ENCODE measurements around the gene WDR82. TPM values are rescaled to one million over a fixed set of nuclear protein-coding genes. Genes with fewer than 3 reads are reported as not detected.
"Not testable (repeated sequence)": the region's sequence is repeated elsewhere in the genome, so short reads cannot be mapped to it uniquely, and the experiment has no call there.

Gene WDR82
- total RNA-seq, 1 experiment from 2014 or later: 27.6 TPM

DNA sequence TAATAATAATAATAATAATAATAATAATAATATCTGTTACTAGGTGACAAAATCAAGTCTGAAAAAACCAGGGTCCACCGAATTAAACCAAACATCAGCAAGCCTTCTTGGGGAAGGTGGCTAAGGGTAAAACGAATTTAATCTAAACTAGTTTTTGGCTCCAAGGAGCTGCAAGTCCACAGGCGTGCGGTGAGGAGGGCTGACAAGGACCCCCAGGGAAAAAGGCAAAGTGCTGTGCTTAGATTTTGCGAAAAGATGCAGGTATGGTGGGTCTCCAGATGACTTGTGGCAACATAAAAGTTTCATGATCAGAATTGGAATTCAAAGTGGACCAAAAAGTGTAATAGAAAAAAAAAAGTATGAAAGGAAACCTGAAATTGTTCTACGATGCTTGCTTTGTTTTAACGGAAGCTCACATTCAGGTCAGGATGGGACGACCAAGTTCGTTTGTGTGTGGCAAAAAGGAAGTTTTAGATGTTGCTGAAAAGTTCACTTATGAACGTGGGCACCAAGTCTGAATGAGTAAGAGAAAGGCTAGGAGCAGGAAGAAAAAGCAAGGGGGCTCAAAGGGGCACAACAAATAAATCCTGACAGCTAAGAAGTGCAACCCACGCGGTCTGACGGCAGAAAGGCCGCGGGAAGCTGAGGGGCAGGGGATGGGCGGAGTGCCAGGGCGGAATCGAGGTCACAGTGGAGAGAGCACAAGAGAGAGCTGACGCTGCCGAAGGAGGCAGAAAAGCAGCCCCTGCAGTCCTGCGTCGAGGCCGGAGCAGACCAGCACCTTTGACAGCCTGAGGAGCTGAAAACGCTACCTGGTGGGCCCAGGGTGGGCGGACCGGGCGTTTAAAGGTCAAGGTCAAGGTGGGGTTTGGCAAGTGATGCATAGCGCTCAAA lies 1.1 kb downstream of the WDR82 start:
- H3K4me3 ChIP-seq: peak overlapping the region; percentile 83
- H3K9me3 ChIP-seq: no peaks in the 10 kb centered on the region
- no peaks in the 10 kb centered on the region for H3K27me3 ChIP-seq
- peaks cover 17% of the 10 kb centered on the region for H3K36me3 ChIP-seq
- DNase-seq: peak; percentile 79

DNA sequence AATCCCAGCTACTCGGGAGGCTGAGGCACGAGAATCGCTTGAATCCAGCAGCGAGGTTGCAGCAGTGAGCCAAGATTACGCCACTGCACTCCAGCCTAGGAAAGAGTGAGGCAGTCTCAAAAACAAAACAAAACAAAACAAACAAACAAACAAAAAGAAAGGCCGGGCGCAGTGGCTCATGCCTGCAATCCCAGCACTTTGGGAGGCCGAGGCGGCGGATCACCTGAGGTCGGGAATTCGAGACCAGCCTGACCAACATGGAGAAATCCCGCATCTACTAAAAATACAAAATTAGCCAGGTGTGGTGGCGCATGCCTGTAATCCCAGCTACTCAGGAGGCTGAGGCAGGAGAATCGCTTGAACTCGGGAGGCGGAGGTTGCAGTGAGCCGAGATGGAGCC lies 3.7 kb downstream of the WDR82 start:
- peaks cover 29% of the 10 kb centered on the region for H3K36me3 ChIP-seq
- H3K27me3 ChIP-seq, DNase-seq, H3K9me3 ChIP-seq, H3K4me3 ChIP-seq: not testable (repeated sequence)

DNA sequence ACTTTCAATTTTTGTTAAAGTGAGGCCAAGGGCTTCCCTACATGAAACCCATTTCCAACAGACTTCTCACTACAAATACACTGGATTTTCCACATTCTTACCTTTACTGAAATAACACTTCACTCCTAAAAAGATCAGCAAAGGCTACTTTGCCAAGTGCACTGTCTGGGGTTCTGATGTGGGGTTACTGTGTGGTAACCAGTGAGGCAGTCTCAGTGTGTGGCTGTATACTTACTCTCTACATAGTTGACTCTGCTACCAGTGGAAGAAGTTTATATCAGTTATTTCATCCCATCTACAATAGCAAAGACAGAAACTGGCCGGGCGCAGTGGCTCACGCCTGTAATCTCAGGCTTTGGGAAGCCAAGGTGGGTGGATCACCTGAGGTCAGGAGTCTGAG lies 5.6 kb downstream of the WDR82 start:
- Histone ChIP-seq H3K4me3 (no peak overlapping the region), H3K27me3 (no peaks in the 10 kb centered on the region), H3K9me3 (no peaks in the 10 kb centered on the region), H3K36me3 (peaks cover 41% of the 10 kb centered on the region)
- no peak for DNase-seq

DNA sequence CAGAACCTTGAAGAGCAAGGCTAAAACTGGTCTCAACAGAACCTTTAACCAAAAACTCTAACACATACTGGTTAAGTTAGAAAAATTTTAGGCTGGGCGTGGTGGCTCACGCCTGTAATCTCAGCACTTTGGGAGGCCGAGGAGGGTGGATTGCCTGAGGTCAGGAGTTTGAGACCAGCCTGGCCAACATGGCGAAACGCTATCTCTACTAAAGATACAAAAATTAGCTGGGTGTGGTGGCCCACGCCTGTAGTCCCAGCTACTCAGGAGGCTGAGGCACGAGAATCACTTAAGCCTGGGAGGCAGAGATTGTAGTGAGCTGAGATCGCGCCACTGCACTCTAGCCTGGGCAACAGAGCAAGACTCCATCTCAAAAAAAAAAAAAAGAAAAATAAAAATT lies 6.3 kb downstream of the WDR82 start:
- not testable (repeated sequence) for H3K9me3 ChIP-seq, H3K4me3 ChIP-seq, H3K27me3 ChIP-seq, DNase-seq
- peaks cover 47% of the 10 kb centered on the region for H3K36me3 ChIP-seq

DNA sequence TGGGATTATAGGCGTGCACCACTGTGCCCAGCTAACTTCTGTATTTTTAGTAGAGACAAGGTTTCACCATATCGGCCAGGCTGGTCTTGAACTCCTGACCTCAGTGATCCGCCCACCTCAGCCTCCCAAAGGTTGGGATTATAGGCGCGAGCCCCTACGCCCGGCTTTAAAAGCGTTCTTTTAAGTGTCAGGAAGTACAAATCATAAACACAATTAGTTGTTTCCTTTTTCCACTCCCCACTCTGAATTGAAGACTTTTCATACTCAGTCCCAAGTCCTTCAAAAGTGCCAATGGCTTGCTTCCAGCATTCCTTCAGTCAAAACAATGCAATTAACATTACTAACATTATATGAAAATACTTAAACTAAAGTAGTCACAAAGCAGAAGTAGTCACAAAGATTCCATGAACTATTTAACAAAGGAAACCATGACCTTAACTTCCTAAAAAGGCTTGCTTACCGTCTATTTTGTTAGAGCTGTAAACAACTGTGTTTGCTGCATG lies 8.1 kb downstream of the WDR82 start:
- Histone ChIP-seq H3K9me3 (no peaks in the 10 kb centered on the region), H3K27me3 (no peaks in the 10 kb centered on the region), H3K4me3 (no peak overlapping the region), H3K36me3 (peaks cover 60% of the 10 kb centered on the region)
- no peak for DNase-seq

DNA sequence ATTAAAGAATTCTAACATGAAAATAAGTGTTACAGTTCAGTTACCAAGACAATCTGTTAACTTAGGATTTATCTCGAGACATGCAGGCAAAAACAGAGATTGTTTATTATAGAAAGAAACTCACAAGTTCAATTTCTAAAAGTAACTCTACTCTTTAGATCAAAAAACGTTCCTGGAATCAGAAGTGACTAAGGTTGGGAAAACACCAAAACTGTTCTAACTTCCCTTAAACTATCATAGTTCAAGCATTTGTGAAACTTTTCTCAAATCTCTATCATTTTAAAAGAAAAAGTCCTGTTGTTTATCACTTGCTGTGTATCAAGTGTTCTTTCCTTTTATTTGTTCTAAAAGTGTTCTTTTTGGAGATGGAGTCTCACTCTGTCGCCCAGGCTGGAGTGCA lies 8.7 kb downstream of the WDR82 start:
- H3K4me3 ChIP-seq: no peak overlapping the region
- peaks cover 60% of the 10 kb centered on the region for H3K36me3 ChIP-seq
- H3K27me3 ChIP-seq: no peaks in the 10 kb centered on the region
- no peaks in the 10 kb centered on the region for H3K9me3 ChIP-seq
- DNase-seq: no peak

DNA sequence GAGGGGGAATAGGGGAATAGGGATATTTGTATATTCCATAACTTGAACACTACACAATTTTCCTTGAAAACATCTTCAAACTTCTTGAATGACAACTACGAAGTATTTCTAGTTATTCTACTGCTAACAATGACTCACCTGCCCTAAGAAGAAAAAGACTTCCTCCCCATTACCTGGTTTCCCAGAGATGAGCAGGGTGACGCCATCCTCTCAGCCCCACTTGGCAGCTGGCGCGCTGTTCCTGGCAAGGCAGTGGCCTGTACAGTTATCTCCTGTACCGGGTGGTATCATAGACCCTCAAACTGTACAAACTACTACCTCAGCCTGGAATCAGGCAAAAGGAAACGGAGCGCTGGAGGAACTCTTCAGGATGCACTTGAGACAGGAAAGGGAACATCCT lies 10.4 kb downstream of the WDR82 start:
- Histone ChIP-seq H3K36me3 (peaks cover 60% of the 10 kb centered on the region), H3K27me3 (no peaks in the 10 kb centered on the region), H3K9me3 (no peaks in the 10 kb centered on the region), H3K4me3 (no peak overlapping the region)
- no peak for DNase-seq

DNA sequence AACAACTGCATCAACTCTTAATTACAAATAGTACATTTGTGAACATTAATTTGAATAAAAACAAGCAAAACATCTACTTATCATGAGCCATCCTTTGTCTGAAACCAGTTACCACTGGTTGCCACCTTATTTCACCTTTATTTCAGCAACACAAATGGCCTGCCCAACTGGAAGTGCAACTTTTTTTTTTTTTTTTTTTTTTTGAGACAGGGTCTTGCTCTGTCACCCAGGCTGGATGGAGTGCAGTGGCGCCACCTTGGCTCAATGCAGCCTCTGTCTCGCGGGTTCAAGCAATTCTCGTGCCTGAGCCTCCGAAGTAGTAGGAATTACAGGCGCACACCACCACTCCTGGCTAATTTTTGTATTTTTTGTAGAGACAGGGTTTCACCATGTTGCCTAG lies 13.1 kb downstream of the WDR82 start:
- DNase-seq: no peak
- Histone ChIP-seq H3K4me3 (no peak overlapping the region), H3K36me3 (peaks cover 74% of the 10 kb centered on the region), H3K9me3 (no peaks in the 10 kb centered on the region), H3K27me3 (no peaks in the 10 kb centered on the region)

DNA sequence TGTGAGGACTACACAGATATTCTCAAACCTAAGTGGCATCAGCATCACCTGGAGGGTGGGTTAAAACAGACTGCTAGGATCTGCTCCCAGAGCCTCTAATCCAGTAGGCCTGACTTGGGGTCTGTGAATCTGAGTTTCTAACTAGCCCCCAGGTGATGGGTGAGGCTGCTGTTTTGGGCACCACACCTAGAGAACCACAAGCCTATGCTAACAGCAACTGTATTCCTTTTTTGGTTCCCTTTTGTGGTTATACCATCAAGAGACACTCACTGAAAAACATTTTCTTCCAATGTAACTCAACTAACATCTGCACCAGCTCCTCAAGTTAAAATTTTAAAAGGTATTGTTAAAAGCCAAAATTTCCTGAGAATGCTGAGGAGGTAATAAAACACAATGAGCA lies 16.0 kb downstream of the WDR82 start:
- Histone ChIP-seq H3K9me3 (no peaks in the 10 kb centered on the region), H3K27me3 (no peaks in the 10 kb centered on the region), H3K36me3 (peaks cover 79% of the 10 kb centered on the region), H3K4me3 (no peak overlapping the region)
- no peak for DNase-seq

DNA sequence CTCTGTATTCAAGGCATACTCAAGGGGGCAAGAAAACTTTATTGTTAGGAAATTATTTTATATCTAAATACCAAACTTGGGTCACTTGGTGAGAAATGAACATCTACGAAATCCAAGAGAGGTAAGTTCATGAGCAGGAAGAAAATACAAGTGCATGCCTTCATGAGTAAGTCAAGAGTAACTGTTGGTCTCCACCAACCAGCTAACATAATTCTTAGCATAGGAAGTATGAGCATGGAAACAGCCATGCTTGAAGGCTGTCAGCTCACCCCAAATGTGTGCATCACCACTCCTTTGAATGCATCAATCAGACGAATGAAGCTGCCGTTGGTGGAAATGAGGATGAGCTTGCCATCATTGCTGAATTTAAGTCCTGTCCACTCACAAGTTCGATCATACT lies 19.0 kb downstream of the WDR82 start:
- no peaks in the 10 kb centered on the region for H3K27me3 ChIP-seq
- DNase-seq: no peak
- H3K9me3 ChIP-seq: no peaks in the 10 kb centered on the region
- no peak overlapping the region for H3K4me3 ChIP-seq
- H3K36me3 ChIP-seq: peaks cover 81% of the 10 kb centered on the region

DNA sequence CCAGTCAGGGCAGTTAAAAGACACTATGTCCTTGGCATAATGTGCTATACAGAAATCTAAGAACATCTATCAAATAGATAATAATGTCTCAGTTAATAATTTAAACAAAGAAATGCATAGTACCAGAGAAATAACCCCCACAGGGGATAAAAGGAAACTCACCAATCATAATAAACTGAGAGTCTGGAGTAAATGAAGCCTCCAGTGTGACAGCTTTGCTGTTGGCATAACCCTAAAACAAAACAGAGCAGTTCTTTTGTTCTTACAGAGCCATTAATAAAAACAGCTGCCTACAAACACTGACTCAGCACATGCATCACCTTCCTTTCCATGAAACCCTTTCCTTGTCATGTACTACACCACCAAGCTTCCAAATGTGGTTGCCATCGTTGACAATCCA lies 19.4 kb downstream of the WDR82 start:
- Histone ChIP-seq H3K36me3 (peaks cover 77% of the 10 kb centered on the region), H3K4me3 (no peak overlapping the region), H3K27me3 (no peaks in the 10 kb centered on the region), H3K9me3 (no peaks in the 10 kb centered on the region)
- DNase-seq: no peak

DNA sequence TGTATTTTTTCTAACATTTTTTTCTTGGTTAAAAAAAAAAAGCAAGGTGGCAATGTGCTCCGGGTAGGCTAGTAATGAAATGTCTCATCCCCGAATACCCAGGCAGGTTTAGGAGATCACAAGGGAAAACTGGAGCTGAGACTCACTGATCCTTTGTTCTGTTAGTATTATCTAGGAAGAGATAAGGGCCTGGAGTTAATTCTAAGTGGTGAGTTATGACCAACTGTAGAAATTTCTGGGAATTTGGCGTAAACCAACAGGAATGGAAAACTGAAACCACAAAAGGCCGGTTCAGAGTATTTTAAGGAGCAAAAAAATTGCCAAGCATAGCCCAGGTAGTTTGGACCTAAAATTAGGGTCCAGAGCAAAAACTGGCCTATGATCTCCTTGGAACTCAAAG lies 20.5 kb downstream of the WDR82 start:
- Histone ChIP-seq H3K36me3 (peaks cover 76% of the 10 kb centered on the region), H3K9me3 (no peaks in the 10 kb centered on the region), H3K4me3 (no peak overlapping the region), H3K27me3 (no peaks in the 10 kb centered on the region)
- no peak for DNase-seq

DNA sequence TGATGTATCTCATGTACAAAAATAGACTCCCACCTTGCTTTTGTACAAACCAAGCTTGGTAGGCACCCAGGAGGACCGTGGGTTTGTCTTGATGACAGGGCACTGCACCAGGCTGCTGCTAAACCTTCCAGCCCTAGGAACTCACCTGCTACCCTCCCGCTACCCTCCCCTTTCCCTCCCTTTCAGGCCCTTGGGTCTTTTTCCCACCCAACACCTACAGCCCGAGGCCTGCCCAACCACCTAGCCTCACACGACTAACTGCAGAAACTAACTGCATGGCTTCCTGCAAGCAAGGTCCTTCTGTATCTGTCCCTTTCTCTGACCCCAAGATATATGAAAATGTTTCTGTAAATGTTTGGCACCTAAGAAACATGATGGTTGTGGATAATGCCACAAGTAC lies 21.8 kb downstream of the WDR82 start:
- no peak for DNase-seq

DNA sequence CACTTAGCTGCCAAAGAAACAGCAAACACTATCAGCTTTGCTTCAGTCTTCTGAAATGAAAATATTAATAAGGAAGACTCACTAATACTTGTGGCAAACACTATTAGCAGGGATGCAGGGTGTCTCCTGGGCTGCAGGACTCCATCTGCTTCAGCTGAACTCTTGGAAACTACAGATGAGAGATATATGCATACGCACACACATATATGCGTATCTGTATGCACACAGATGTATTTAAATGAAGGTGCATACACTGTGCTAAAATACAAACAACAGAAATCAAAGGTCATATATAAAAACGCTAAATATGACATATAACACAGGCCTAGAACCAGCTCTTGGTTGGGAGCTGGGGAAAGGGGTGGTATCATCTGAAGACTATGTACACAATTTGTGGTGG lies 22.3 kb downstream of the WDR82 start:
- Histone ChIP-seq H3K36me3 (peaks cover 64% of the 10 kb centered on the region), H3K4me3 (no peak overlapping the region), H3K27me3 (no peaks in the 10 kb centered on the region), H3K9me3 (no peaks in the 10 kb centered on the region)
- no peak for DNase-seq

More for the DNA sequence above, 21.8 kb downstream of the WDR82 start:
- H3K9me3 ChIP-seq: no peaks in the 10 kb centered on the region
- no peak overlapping the region for H3K4me3 ChIP-seq
- H3K36me3 ChIP-seq: peaks cover 67% of the 10 kb centered on the region
- no peaks in the 10 kb centered on the region for H3K27me3 ChIP-seq

DNA sequence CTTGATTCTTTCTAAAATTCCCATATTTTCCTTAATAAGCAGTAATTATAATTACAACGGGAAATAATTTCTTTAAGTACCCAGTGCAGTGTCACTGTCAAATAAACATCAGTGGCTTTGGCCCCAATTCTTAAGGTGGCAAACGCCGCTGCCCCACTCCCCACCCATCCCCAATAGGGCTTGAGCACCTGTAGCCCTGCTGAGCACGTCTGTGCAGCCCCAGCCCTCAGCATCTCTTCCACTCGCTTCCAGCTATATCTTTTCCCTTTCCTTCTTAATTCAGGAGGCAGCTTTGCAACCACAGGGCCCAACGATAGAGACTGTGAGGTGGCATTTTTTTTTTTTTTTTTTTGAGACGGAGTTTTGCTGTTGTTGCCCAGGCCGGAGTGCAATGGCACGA lies 23.8 kb downstream of the WDR82 start:
- DNase-seq: no peak
- H3K4me3 ChIP-seq: no peak overlapping the region
- H3K27me3 ChIP-seq: no peaks in the 10 kb centered on the region
- no peaks in the 10 kb centered on the region for H3K9me3 ChIP-seq
- H3K36me3 ChIP-seq: peaks cover 49% of the 10 kb centered on the region

DNA sequence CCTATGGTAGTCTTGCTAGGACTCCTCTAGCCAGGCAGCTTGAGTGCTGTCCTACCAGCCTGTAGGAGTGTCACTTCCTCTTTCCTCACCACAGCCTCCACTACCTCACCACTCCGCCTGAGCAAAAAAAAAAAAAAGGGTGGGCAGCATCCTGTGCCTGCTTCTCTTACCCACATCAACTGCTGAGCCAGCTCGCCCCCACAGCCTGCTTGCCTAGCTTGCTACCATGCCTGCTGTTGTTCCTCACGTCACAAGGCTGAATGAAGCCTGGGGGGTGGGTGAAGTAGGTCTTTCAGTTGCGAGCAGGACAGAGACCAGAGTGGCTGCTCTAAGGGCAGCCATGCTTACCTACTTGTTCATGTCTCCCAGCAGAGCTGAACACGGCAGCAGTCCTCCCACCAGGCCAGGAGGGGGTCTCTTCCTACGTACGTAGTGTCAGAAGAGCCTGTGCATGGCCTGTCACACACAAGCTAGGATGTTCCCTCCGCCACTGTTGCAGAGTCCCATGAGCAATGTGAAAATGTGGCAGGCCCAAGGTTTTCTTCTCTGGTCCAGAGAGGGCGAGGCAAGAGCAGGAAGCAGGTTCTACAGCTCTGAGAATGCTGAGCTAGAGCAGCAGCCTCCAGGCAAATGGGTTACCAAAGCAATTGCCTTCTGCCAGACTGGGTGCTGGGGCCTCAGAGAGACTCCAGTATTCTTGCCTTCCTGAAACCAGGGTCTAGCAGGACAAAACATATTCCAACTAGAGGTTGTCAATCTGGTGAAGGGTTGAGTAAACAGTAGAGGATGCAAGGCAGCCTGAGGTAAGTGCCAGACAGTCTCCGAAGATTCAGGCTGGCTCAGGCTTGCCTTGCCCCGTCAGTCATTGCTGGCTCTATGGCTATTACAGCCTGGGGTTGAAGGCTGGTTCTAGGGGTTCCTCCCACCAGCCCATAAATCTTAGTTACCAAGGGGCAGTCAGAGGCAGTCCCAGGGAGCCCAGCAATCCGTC lies 24.8 kb downstream of the WDR82 start:
- H3K4me3 ChIP-seq: no peak overlapping the region
- peaks cover 44% of the 10 kb centered on the region for H3K36me3 ChIP-seq
- no peaks in the 10 kb centered on the region for H3K27me3 ChIP-seq
- no peaks in the 10 kb centered on the region for H3K9me3 ChIP-seq
- no peak for DNase-seq

DNA sequence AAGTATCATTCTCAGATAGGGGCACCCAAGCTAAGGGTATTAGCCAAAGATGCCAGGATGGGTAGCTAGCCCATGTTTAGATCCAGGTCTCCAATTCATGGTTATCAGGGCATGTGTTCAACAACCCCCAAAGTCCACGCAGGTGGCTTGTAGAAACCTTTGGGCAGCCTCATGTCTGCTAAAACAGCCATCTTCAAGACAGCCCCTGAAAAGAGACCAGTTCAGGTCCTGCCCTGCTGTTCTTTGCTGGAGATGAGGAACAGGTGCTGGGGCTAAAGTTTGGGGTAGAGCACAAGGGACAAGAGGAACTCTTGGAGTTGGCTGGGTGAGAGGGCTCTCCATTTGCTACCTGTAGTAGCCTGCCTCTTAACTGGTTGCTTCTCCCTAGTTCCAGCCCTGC lies 28.3 kb downstream of the WDR82 start:
- Histone ChIP-seq H3K36me3 (peaks cover 16% of the 10 kb centered on the region), H3K27me3 (no peaks in the 10 kb centered on the region), H3K9me3 (no peaks in the 10 kb centered on the region), H3K4me3 (no peak overlapping the region)
- no peak for DNase-seq

Measured in MG63 (cell line).